Rectal smooth muscle tissue (tissue), 1 donor: Measurements from ENCODE around the gene RNF181.
"Not testable (repeated sequence)": the region's sequence is repeated elsewhere in the genome, so short reads cannot be mapped to it uniquely, and the experiment has no call there.

ENCODE experiments used
- H3K27ac ChIP-seq: one replicate; pipeline ENCODE4 v1.7.0; 2013; ENCODE audit warnings: low read depth, low read length, inconsistent platforms
- H3K27me3 ChIP-seq: one replicate; pipeline ENCODE4 v1.7.0; 2013; ENCODE audit warnings: low read length; ENCODE audit not compliant: control insufficient read depth, insufficient read depth
- H3K36me3 ChIP-seq: one replicate; pipeline ENCODE4 v1.7.0; 2013; ENCODE audit warnings: low read length; ENCODE audit not compliant: control insufficient read depth, insufficient read depth
- H3K4me1 ChIP-seq: one replicate; pipeline ENCODE4 v1.7.0; 2013; ENCODE audit warnings: low read length; ENCODE audit not compliant: control insufficient read depth, insufficient read depth
- H3K4me3 ChIP-seq: one replicate; pipeline ENCODE4 v1.7.0; 2013; ENCODE audit warnings: low read length
- H3K9ac ChIP-seq: one replicate; pipeline ENCODE4 v1.7.0; 2013; ENCODE audit warnings: low read length

The RNF181 gene

DNA sequence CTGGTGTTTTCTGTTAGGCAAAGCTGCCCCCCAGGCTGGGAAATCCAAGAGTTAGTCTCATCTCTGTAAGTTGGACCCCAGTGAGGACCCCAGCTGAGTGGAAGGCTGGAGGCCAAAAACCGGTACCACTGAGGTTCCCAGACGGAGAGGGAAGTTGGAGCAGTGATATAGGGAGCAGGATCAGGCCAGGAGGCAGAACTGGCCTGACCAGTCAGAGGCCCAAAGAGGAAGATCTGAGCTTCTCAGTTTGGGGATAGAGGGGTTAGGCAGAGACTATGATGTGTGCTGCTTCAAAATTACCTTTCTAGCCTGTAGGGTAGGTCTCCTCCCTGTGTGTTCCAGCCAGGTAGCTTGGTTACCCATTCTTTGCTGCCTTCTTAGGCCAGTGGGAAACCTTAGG lies 4.6 kb upstream of the RNF181 start:
- no peak overlapping the region for H3K4me3 ChIP-seq
- peaks cover 9% of the 10 kb centered on the region for H3K4me1 ChIP-seq
- H3K27me3 ChIP-seq: no peaks in the 10 kb centered on the region
- no peak overlapping the region for H3K9ac ChIP-seq
- no peaks in the 10 kb centered on the region for H3K36me3 ChIP-seq
- H3K27ac ChIP-seq: peak overlapping the region; percentile 30

- Histone ChIP-seq H3K27ac (no peak overlapping the region), H3K9ac (no peak overlapping the region), H3K27me3 (no peaks in the 10 kb centered on the region), H3K4me1 (peaks cover 15% of the 10 kb centered on the region), H3K4me3 (no peak overlapping the region), H3K36me3 (no peaks in the 10 kb centered on the region)
These were observed 4.0 kb upstream of the RNF181 start for GRCh38 chr2:85591563-85591962.

- peaks cover 18% of the 10 kb centered on the region for H3K4me1 ChIP-seq
- not testable (repeated sequence) for H3K27ac ChIP-seq
These were observed 3.2 kb upstream of the RNF181 start for GRCh38 chr2:85592299-85592698.

GRCh38 chr2:85593023-85593422 lies 2.5 kb upstream of the RNF181 start:
- no peaks in the 10 kb centered on the region for H3K27me3 ChIP-seq
- no peak overlapping the region for H3K27ac ChIP-seq
- H3K4me1 ChIP-seq: peaks cover 18% of the 10 kb centered on the region
- no peak overlapping the region for H3K9ac ChIP-seq
- H3K36me3 ChIP-seq: no peaks in the 10 kb centered on the region
- H3K4me3 ChIP-seq: no peak overlapping the region

More at GRCh38 chr2:85592299-85592698, 3.2 kb upstream of the RNF181 start:
- H3K4me3 ChIP-seq, H3K9ac ChIP-seq, H3K27me3 ChIP-seq, H3K36me3 ChIP-seq: not testable (repeated sequence)

DNA sequence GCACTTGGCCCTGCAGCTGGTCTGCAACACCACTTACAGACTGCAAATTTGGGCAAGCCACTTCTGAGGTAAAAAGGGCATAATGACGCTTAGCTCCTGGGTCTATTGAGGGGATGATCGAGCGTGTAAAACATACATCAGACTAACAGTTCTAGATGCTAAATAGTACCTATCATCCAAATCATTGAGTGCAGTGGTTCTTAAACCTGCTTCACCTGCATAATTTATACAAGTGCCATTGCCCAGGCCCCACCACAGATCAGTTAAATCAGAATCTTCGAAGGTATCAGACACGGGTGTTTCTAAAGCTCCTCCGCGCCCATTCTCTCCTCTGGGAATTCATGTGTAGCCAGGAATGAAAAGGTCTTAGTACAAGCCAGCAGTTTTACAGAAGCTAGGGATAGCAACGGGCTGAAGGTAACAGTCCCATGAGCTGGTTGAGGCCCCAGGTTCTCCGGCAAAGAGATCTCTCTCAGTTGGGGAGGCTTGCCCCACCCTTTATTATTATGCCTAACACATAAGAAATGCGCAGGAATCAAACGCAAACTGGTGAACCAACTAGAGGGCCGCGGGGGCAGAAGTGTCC lies 737 bp upstream of the RNF181 start:
- peak overlapping the region; percentile 81 for H3K4me3 ChIP-seq
- H3K27ac ChIP-seq: peak overlapping the region; percentile 75
- peaks cover 7% of the 10 kb centered on the region for H3K36me3 ChIP-seq
- peak overlapping the region; percentile 39 for H3K9ac ChIP-seq
- peaks cover 18% of the 10 kb centered on the region for H3K4me1 ChIP-seq
- no peaks in the 10 kb centered on the region for H3K27me3 ChIP-seq

DNA sequence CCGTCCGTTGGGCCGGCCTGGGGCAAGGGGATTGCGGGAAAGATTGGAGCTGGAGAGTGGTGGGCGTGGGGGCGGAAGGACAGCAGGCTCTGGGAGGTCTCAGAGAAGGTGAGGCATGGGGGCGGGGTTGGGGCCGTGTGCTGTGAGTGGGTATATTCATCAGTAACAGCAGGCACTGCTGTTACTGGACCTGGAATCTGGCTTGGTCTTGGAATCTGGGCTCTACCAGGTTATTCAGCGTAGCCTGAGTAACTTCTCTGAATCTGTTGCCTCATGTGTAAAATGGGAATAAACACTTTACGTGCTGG lies 435 bp downstream of the RNF181 start:
- peak overlapping the region; percentile 87 for H3K9ac ChIP-seq
- no peaks in the 10 kb centered on the region for H3K27me3 ChIP-seq
- H3K4me3 ChIP-seq: peak overlapping the region; percentile 94
- H3K27ac ChIP-seq: peak overlapping the region; percentile 94
- H3K36me3 ChIP-seq: peaks cover 7% of the 10 kb centered on the region
- peaks cover 18% of the 10 kb centered on the region for H3K4me1 ChIP-seq

DNA sequence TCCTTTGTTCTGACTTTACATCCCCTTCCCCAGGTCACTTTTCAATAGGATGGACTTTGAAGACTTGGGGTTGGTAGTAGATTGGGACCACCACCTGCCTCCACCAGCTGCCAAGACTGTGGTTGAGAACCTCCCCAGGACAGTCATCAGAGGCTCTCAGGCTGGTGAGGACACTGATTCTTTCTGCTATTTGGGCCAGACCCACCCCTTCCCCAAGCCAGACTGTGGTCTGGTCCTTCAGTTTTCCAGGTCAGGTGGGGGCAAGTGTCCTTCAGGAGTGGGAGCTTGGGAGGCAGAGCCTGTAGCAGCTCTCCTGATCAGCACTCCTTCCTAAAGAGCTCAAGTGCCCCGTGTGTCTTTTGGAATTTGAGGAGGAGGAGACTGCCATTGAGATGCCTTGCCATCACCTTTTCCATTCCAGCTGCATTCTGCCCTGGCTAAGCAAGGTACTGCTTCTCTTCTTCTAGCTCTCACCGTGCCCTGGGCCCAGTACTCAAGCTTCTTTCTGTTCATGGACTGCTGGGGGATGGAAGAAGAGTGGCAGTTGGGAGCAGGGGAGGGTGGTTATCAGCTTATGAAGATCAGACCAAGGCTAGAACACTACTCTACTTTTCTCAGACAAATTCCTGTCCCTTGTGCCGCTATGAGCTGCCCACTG lies 1.1 kb downstream of the RNF181 start:
- Histone ChIP-seq H3K36me3 (peaks cover 7% of the 10 kb centered on the region), H3K27ac (peak overlapping the region; percentile 94), H3K27me3 (no peaks in the 10 kb centered on the region), H3K4me3 (peak overlapping the region; percentile 94), H3K4me1 (peaks cover 18% of the 10 kb centered on the region), H3K9ac (peak overlapping the region; percentile 87)

DNA sequence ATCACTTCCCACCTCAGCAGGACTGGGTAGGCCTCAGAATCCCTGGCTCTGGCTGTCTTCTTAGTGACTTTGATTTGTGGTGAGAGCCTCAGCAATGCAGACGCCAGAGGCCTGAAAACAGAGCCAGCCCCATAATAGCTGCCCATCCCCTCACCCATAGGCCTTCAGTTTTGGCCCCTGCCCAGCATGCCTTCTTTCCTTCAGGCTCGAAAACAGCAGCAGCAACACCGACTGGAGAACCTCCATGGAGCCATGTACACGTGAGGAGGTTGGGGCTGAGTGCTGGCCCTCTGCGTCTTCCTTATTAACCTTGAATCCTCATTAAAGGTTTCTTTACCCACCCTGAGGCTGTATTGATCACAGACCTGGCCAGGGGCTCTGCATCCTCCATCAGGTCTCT lies 1.7 kb downstream of the RNF181 start:
- Histone ChIP-seq H3K4me1 (peaks cover 18% of the 10 kb centered on the region), H3K36me3 (peaks cover 7% of the 10 kb centered on the region), H3K9ac (no peak overlapping the region), H3K4me3 (no peak overlapping the region), H3K27ac (no peak overlapping the region), H3K27me3 (no peaks in the 10 kb centered on the region)

DNA sequence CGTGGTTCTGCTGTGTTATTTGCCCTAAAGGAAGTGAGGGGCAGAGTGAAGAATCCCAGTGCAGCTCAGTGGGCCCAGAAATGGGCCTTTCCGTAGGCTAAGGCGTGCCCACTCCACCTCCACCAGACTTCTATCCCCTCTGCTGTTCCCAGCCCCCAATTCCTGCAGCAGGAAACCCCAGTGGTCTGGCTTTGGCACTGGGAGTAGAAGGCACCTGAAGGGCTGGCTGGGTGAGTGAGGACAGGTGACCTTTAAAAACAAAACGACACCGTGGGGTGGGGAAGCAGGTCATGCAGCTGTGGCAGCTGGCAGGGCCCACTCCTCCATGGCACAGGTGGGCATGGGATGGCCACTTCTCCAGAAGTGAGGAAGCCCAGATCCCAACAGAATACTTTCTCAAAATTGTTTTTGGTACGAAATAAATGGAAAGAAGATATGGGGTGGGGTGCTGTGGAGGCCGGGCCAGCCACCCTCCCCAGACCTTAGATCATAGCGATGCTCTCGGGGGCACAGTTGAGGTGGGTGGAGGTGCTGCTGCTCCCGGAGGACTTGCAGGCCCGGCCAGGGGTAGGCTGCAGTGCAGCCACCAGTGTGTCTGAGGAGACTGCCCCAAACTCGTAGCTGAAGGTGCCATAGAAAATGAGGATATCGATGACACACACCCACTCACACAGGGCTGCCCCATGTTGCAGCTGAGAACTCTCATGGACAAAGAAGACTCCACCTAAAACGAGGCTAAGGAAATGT lies 3.2 kb downstream of the RNF181 start:
- Histone ChIP-seq H3K4me1 (peaks cover 19% of the 10 kb centered on the region), H3K4me3 (no peak overlapping the region), H3K27me3 (no peaks in the 10 kb centered on the region), H3K36me3 (peaks cover 7% of the 10 kb centered on the region), H3K27ac (no peak overlapping the region), H3K9ac (no peak overlapping the region)

GRCh38 chr2:85599468-85600234 lies 4.1 kb downstream of the RNF181 start:
- Histone ChIP-seq H3K4me3 (no peak overlapping the region), H3K27me3 (no peaks in the 10 kb centered on the region), H3K4me1 (peaks cover 21% of the 10 kb centered on the region), H3K27ac (no peak overlapping the region), H3K9ac (no peak overlapping the region), H3K36me3 (peaks cover 7% of the 10 kb centered on the region)

DNA sequence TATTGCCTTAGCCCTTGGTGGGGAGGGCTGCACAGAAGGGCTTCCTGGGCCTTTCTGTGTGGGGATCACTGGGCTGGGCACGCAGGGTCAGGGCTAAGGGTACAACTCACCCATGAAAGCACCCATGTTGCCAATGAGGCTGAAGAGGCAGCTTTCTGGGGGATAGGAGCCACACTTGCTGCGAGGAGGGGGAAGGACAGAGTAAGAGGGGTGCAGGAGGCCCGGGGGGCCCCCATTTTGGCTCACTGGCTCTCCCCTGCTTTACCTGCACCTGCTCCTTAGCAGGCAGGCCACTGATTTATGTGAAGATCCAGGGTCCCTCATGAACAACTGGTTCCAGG lies 4.7 kb downstream of the RNF181 start:
- Histone ChIP-seq H3K36me3 (peaks cover 7% of the 10 kb centered on the region), H3K4me3 (no peak overlapping the region), H3K27ac (no peak overlapping the region), H3K9ac (no peak overlapping the region), H3K4me1 (peaks cover 18% of the 10 kb centered on the region), H3K27me3 (no peaks in the 10 kb centered on the region)

- peaks cover 7% of the 10 kb centered on the region for H3K36me3 ChIP-seq
- peak overlapping the region; percentile 19 for H3K9ac ChIP-seq
- H3K27ac ChIP-seq: peak overlapping the region; percentile 86
- peak overlapping the region; percentile 61 for H3K4me3 ChIP-seq
- no peaks in the 10 kb centered on the region for H3K27me3 ChIP-seq
- H3K4me1 ChIP-seq: peaks cover 19% of the 10 kb centered on the region
These were observed 5.6 kb downstream of the RNF181 start for GRCh38 chr2:85600951-85601770.
